B cell (primary cell): Measurements from ENCODE around the gene CMTM3.
"Not testable (repeated sequence)": the region's sequence is repeated elsewhere in the genome, so short reads cannot be mapped to it uniquely, and the experiment has no call there.

Experiments
- EZH2 ChIP-seq: IDR thresholded peaks from 2 replicates; pipeline ENCODE4 v1.6.1; 2012; ENCODE audit warnings: borderline replicate concordance, low read depth, mild to moderate bottlenecking, moderate library complexity, low read length; ENCODE audit not compliant: insufficient read depth, poor library complexity, severe bottlenecking
- TF ChIP-seq, protein P1 (sequence below): fragments of 200-600 bp; IDR thresholded peaks from one replicate; pipeline ENCODE4 v1.8.0; 2022; ENCODE audit warnings: antibody characterized with exemption, mild to moderate bottlenecking

DNA sequence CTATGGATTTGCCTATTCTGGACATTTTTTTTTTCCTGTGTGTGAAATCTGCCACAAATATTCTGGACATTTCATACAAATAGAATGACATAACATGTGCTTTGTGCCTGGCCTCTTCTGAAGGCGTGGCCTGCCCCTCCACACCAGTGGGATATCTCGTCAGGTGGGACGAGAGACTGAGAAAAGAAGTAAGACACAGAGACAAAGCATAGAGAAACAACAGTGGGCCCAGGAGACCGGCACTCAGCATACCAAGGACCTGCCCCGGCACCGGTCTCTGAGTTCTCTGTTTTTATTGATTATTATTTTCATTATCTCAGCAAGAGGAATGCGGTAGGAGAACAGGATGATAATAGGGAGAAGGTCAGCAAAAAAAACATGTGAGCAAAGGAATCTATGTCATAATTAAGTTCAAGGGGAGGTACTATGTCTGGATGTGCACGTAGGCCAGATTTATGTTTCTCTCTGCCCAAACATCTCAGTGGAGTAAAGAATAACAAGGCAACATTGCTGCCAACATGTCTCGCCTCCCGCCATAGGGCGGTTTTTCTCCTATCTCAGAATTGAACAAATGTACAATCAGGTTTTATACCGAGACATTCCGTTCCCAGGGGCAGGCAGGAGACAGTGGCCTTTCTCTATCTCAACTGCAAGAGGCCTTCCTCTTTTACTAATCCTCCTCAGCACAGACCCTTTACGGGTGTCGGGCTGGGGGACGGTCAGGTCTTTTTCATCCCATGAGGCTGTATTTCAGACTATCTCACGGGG, 23.3 kb downstream of the CMTM3 start:
- TF ChIP-seq, protein P1, sequence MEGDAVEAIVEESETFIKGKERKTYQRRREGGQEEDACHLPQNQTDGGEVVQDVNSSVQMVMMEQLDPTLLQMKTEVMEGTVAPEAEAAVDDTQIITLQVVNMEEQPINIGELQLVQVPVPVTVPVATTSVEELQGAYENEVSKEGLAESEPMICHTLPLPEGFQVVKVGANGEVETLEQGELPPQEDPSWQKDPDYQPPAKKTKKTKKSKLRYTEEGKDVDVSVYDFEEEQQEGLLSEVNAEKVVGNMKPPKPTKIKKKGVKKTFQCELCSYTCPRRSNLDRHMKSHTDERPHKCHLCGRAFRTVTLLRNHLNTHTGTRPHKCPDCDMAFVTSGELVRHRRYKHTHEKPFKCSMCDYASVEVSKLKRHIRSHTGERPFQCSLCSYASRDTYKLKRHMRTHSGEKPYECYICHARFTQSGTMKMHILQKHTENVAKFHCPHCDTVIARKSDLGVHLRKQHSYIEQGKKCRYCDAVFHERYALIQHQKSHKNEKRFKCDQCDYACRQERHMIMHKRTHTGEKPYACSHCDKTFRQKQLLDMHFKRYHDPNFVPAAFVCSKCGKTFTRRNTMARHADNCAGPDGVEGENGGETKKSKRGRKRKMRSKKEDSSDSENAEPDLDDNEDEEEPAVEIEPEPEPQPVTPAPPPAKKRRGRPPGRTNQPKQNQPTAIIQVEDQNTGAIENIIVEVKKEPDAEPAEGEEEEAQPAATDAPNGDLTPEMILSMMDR: not testable (repeated sequence)
- TF ChIP-seq EZH2: not testable (repeated sequence)
